ENCODE results near the gene EHD1.

DNA sequence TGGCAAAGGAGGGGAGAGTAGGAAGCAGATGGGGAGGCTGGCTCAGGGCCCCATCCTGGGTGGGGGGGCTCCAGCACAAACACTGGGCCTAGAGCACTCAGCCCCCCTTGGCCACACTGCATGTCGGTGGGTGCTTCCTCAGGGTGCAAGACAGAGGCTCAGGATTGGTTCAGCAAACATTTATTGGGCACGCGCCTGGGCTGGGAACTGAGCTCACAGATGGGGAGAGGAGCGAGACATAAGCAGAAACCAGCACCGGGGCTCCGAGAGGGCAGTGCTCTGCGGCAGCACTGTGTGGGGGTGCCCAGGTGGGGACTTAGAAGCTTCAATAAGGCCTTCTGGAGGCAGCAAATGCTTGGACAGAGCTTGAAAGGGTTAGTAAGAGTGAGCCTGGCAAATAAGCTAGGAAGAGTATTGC is 12.1 kb upstream of the EHD1 start:
- TF ChIP-seq, protein P1, sequence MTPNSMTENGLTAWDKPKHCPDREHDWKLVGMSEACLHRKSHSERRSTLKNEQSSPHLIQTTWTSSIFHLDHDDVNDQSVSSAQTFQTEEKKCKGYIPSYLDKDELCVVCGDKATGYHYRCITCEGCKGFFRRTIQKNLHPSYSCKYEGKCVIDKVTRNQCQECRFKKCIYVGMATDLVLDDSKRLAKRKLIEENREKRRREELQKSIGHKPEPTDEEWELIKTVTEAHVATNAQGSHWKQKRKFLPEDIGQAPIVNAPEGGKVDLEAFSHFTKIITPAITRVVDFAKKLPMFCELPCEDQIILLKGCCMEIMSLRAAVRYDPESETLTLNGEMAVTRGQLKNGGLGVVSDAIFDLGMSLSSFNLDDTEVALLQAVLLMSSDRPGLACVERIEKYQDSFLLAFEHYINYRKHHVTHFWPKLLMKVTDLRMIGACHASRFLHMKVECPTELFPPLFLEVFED (CRISPR knock-in tag; conservative IDR thresholded peaks at IDR 0.05), result no peak
- TF ChIP-seq FIP1L1 (IDR thresholded peaks at IDR 0.05; ENCODE audit: low read depth, low read length, poor library complexity, severe bottlenecking) (no peak), HOMEZ (CRISPR knock-in tag; IDR thresholded peaks at IDR 0.05) (no peak), ATF6 (CRISPR knock-in tag; IDR thresholded peaks at IDR 0.05) (no peak), ZBTB33 (CRISPR knock-in tag; IDR thresholded peaks at IDR 0.05) (no peak), CREB1 (IDR thresholded peaks at IDR 0.05) (no peak), CREB1 (CRISPR knock-in tag; IDR thresholded peaks at IDR 0.05) (no peak), POLR2A (conservative IDR thresholded peaks at IDR 0.05) (no peak), GATAD2B (IDR thresholded peaks at IDR 0.05; ENCODE audit: borderline replicate concordance) (no peak), POLR2AphosphoS5 (IDR thresholded peaks at IDR 0.05; ENCODE audit: control insufficient read depth, insufficient read depth, low read depth, low read length) (no peak)

All from K562 (cell line).